KMS-11 (cell line): ENCODE measurements around the gene RHOC.

Source experiments
- H2AFZ ChIP-seq: fragments of 200-600 bp; sonication (generic); 2 replicates; pipeline ENCODE4 v1.6.1; 2016; ENCODE audit warnings: antibody characterized with exemption, mixed run types, low read depth
- H3K27ac ChIP-seq: fragments of 200-600 bp; sonication (generic); 2 replicates; pipeline ENCODE4 v1.6.1; 2016; ENCODE audit warnings: mild to moderate bottlenecking, mixed run types
- H3K27me3 ChIP-seq: fragments of 200-600 bp; sonication (generic); 2 replicates; pipeline ENCODE4 v1.6.1; 2017; ENCODE audit warnings: mild to moderate bottlenecking, low read depth, mixed run types, moderate library complexity; ENCODE audit not compliant: insufficient read depth
- H3K36me3 ChIP-seq: fragments of 200-600 bp; sonication (generic); 2 replicates; pipeline ENCODE4 v1.6.1; 2017; ENCODE audit warnings: mild to moderate bottlenecking, mixed run types; ENCODE audit not compliant: insufficient read depth
- H3K4me1 ChIP-seq: fragments of 200-600 bp; sonication (generic); 2 replicates; pipeline ENCODE4 v1.6.1; 2016; ENCODE audit warnings: mild to moderate bottlenecking, low read depth, mixed run types; ENCODE audit not compliant: poor library complexity, severe bottlenecking
- H3K4me2 ChIP-seq: fragments of 200-600 bp; sonication (generic); 2 replicates; pipeline ENCODE4 v1.7.0; 2016; ENCODE audit warnings: mild to moderate bottlenecking, mixed run types
- H3K4me3 ChIP-seq: fragments of 200-600 bp; sonication (generic); IDR thresholded peaks from 2 replicates; pipeline ENCODE4 v1.6.1; 2017; ENCODE audit warnings: low read depth, low read length, mixed read lengths; ENCODE audit not compliant: insufficient read depth
- H3K79me2 ChIP-seq: fragments of 200-600 bp; sonication (generic); 2 replicates; pipeline ENCODE4 v1.6.1; 2016; ENCODE audit warnings: low read depth, mixed run types; ENCODE audit not compliant: insufficient read depth
- H3K9ac ChIP-seq: fragments of 200-600 bp; sonication (generic); 2 replicates; pipeline ENCODE4 v1.6.1; 2016; ENCODE audit warnings: mild to moderate bottlenecking, mixed run types
- H4K20me1 ChIP-seq: fragments of 200-600 bp; sonication (generic); 2 replicates; pipeline ENCODE4 v1.6.1; 2016; ENCODE audit warnings: mild to moderate bottlenecking, mixed run types; ENCODE audit not compliant: insufficient read depth
- TF ChIP-seq, protein P1 (sequence below): fragments of 200-600 bp; sonication (generic); conservative IDR thresholded peaks from 2 replicates; pipeline ENCODE4 v1.6.1; 2017; ENCODE audit warnings: low read depth, mild to moderate bottlenecking, antibody characterized with exemption, low read length, moderate library complexity, mixed read lengths

The RHOC gene

DNA sequence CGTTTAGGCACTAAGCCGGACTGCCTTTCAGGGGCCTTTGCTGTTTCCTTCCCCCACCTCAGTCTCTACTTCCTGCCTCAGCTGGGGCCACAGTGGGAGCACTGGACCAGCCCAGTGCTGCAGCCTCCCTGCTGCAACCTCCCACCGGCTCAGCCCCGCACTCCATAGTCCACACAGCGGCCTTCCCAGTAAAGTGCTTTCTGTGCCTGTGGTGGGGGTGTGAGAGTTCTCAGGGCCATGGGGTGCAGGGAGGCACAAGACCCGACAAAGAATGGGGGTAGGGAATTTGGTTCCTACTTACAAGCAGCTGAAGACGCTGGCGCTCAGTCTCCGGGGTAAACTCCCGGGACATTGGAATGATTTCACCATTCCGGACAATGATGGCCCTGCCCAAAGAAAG is 4.7 kb upstream of the RHOC start:
- Histone ChIP-seq H3K4me1 (no peaks in the 10 kb centered on the region), H3K27me3 (peaks cover 3% of the 10 kb centered on the region; the same call in 1 of the 2 replicates), H3K36me3 (no peaks in the 10 kb centered on the region), H3K79me2 (no peaks in the 10 kb centered on the region), H3K9ac (no peak overlapping the region), H2AFZ (no peak overlapping the region), H3K27ac (no peak overlapping the region), H4K20me1 (no peaks in the 10 kb centered on the region), H3K4me2 (no peak overlapping the region), H3K4me3 (no peak overlapping the region)
- TF ChIP-seq, protein P1, sequence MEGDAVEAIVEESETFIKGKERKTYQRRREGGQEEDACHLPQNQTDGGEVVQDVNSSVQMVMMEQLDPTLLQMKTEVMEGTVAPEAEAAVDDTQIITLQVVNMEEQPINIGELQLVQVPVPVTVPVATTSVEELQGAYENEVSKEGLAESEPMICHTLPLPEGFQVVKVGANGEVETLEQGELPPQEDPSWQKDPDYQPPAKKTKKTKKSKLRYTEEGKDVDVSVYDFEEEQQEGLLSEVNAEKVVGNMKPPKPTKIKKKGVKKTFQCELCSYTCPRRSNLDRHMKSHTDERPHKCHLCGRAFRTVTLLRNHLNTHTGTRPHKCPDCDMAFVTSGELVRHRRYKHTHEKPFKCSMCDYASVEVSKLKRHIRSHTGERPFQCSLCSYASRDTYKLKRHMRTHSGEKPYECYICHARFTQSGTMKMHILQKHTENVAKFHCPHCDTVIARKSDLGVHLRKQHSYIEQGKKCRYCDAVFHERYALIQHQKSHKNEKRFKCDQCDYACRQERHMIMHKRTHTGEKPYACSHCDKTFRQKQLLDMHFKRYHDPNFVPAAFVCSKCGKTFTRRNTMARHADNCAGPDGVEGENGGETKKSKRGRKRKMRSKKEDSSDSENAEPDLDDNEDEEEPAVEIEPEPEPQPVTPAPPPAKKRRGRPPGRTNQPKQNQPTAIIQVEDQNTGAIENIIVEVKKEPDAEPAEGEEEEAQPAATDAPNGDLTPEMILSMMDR = no peak

DNA sequence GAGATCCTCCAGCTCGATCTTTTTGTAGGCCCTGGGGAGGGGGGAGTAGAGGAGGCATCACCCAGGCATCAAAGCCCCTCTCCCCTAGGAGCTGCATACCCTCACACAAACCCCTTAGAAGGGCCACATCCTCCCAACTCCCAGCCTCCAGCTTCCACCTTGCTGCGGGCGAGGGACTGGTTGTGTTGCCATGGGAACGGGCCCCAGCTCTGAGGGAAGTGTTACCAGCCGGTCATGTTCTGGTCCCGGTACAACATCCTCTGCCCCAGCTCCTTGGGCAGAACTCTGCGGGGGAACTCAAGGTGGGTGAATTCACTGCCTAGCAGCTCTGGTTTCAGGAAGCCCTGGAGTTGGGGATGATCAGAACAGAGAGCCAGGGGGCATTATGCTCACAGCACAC is 4.1 kb upstream of the RHOC start:
- Histone ChIP-seq H3K27ac (no peak overlapping the region), H3K9ac (no peak overlapping the region), H3K36me3 (no peaks in the 10 kb centered on the region), H4K20me1 (no peaks in the 10 kb centered on the region), H3K4me3 (no peak overlapping the region), H3K27me3 (peaks cover 3% of the 10 kb centered on the region; the same call in 1 of the 2 replicates), H3K4me1 (no peaks in the 10 kb centered on the region), H3K79me2 (no peaks in the 10 kb centered on the region), H2AFZ (no peak overlapping the region), H3K4me2 (no peak overlapping the region)
- TF ChIP-seq, protein P1 = no peak

DNA sequence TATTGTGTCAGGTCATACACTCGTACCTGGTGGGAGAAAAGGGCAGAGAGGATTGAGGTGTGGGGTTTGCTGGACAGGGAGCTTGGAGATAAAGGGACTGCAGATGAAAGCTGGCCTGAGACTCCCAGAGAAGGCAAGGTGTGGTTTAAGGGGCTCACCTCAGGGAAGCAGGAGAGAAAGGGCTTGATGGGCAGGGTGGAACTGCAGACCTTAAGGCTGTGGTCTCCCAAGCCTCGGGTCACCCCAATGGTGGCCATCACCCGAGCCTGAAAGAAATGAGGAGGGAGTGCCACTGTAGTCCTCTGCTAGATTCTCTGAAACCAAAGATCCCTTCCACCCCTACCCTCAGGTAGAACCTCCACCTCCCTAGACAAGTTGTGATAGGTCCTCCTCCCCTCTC is 3.7 kb upstream of the RHOC start:
- no peak overlapping the region for H3K4me2 ChIP-seq

DNA sequence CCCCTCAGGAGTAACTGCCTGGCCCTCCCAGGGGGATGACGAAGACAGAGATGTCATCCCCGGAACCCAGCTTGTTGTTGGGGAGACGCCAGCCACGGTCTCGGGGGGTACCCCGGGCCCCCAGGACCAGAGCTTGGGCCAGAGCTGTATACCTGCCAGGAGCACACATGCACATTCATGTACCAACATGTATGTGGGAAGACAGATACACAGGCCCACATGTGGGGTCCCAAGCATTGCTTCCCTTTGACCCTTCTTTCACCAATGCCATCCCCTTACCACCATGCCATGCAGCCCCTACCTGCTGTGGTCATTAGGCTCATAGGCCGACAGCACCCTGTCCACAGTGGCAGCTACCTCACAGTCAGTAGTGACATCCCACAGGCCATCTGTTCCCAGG is 3.2 kb upstream of the RHOC start:
- Histone ChIP-seq H3K4me2 (no peak overlapping the region), H3K27ac (no peak overlapping the region)

More for the DNA sequence above, 3.7 kb upstream of the RHOC start:
- Histone ChIP-seq H3K9ac (no peak overlapping the region), H3K79me2 (0 out of 2 replicates have a peak, but pooled peaks cover 2% of the 10 kb centered on the region), H3K4me1 (no peaks in the 10 kb centered on the region), H3K4me3 (no peak overlapping the region), H3K36me3 (no peaks in the 10 kb centered on the region), H2AFZ (no peak overlapping the region), H4K20me1 (no peaks in the 10 kb centered on the region), H3K27ac (no peak overlapping the region), H3K27me3 (peaks cover 3% of the 10 kb centered on the region; the same call in 1 of the 2 replicates)
- TF ChIP-seq, protein P1 = no peak

More for the DNA sequence above, 3.2 kb upstream of the RHOC start:
- Histone ChIP-seq H3K36me3 (no peaks in the 10 kb centered on the region), H3K27me3 (peaks cover 3% of the 10 kb centered on the region; the same call in 1 of the 2 replicates), H3K4me1 (no peaks in the 10 kb centered on the region), H3K79me2 (0 out of 2 replicates have a peak, but pooled peaks cover 5% of the 10 kb centered on the region), H2AFZ (no peak overlapping the region), H3K9ac (no peak overlapping the region), H4K20me1 (no peaks in the 10 kb centered on the region), H3K4me3 (no peak overlapping the region)
- TF ChIP-seq, protein P1 = no peak
